ENCODE measurements around the gene PCDH8. TPM values are rescaled to one million over a fixed set of nuclear protein-coding genes. Genes with fewer than 3 reads are reported as not detected.
"Not testable (repeated sequence)": the region's sequence is repeated elsewhere in the genome, so short reads cannot be mapped to it uniquely, and the experiment has no call there.

Gene PCDH8
- total RNA-seq, 3 donors from 2014 or later: not detected

DNA sequence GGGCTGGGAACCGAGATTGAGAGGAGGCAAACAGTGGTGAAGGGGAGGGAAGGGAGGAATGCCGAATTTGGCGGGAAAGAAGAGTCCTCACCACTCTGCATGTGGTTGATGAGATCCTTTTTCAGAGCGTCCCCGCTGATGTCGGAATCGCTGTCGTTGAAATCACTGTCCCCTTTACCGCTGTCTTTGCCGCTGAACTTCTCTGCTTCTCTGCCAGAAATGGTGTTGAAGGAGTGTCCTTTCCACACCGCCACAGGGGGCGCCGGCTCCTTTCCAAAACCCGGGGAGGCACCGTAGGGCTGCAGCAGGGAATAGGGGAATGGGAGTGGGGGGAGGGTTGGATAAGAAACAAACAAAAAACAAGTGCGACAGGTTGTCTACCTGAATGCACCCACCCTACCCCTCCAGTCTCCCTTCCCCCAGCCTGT lies 3.1 kb downstream of the PCDH8 start:
- no peaks in the 10 kb centered on the region for H3K36me3 Mint-ChIP-seq (ENCODE audit: insufficient read depth)
- DNase-seq (no peak), ATAC-seq (no peak)
- H3K4me3 Mint-ChIP-seq: no peak overlapping the region
- H3K27me3 Mint-ChIP-seq (ENCODE audit: low read depth): peaks cover 59% of the 10 kb centered on the region
- H3K4me1 Mint-ChIP-seq (ENCODE audit: low read depth): peaks cover 13% of the 10 kb centered on the region
- no peaks in the 10 kb centered on the region for H3K9me3 Mint-ChIP-seq

- DNase-seq (no peak), ATAC-seq (no peak)
- peaks cover 11% of the 10 kb centered on the region for H3K4me1 Mint-ChIP-seq (ENCODE audit: low read depth)
- no peak overlapping the region for H3K4me3 Mint-ChIP-seq
- H3K36me3 Mint-ChIP-seq (ENCODE audit: insufficient read depth): no peaks in the 10 kb centered on the region
- H3K9me3 Mint-ChIP-seq: no peaks in the 10 kb centered on the region
- H3K27me3 Mint-ChIP-seq (ENCODE audit: low read depth): peaks cover 59% of the 10 kb centered on the region
These were observed 3.6 kb downstream of the PCDH8 start for GRCh38 chr13:52844836-52845235.

DNA sequence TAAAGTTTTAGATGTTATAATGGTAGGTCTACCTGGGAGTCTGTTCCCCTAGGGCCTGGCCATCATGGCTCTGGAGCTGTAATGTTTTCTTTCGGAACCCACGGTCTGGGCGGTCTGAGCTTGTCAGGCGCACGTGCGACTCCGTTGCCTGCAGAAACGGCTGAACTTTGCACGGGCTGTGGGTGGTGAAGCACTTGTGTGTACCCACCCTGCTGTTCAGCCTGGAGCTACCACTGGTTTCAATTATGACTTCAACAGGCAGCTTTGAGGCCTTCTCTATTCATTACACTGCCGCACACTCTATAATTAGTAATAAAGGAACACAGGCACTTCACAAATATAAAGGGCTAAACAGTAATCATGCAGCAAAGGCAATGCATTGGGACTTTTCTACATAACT lies 6.0 kb downstream of the PCDH8 start:
- Mint-ChIP-seq H3K27me3 (ENCODE audit: low read depth) (peaks cover 50% of the 10 kb centered on the region), H3K4me3 (no peak overlapping the region), H3K36me3 (ENCODE audit: insufficient read depth) (no peaks in the 10 kb centered on the region), H3K9me3 (no peaks in the 10 kb centered on the region), H3K4me1 (ENCODE audit: low read depth) (peaks cover 8% of the 10 kb centered on the region)
- no peak for DNase-seq
- no peak for ATAC-seq

GRCh38 chr13:52840066-52840465 lies 8.4 kb downstream of the PCDH8 start:
- Mint-ChIP-seq H3K9me3 (no peaks in the 10 kb centered on the region), H3K4me3 (no peak overlapping the region), H3K27me3 (ENCODE audit: low read depth) (peaks cover 42% of the 10 kb centered on the region), H3K36me3 (ENCODE audit: insufficient read depth) (no peaks in the 10 kb centered on the region), H3K4me1 (ENCODE audit: low read depth) (peaks cover 6% of the 10 kb centered on the region)
- ATAC-seq (no peak), DNase-seq (no peak)

DNA sequence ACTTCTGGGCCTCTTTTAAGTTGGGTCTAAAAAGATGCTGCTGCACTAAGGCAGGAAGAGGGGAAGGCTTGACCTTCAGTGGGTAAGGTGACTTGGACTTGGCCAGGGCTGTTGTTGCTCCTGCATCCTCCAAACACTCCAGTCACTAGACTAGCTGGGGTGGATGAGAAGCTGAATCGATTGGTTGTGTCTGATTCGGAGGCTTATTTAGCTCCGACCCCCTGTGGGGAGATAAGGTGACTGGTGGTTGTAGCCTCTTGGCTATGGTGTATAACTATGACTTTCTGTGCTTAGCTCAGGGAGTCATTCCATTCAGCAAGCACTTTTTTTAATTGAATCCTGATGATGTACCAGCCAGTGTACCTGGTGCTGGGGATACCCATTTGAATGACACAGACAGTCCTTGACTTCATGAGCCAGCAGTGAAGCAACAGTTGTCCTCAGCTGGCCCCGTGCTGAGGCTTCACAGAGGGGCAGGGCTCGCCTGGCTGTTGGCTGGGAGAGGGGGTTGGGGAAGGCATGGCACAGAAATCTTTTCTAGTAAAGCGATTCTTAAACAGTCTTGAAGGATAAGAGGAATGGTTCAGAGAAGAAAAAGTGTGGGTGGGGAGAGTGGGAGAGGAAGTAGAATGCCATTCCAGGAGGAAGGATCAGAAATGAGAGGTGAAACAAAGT lies 9.9 kb downstream of the PCDH8 start:
- Mint-ChIP-seq H3K4me3 (no peak overlapping the region), H3K9me3 (no peaks in the 10 kb centered on the region), H3K36me3 (ENCODE audit: insufficient read depth) (no peaks in the 10 kb centered on the region), H3K27me3 (ENCODE audit: low read depth) (peaks cover 29% of the 10 kb centered on the region), H3K4me1 (ENCODE audit: low read depth) (no peaks in the 10 kb centered on the region)
- ATAC-seq (no peak), DNase-seq (no peak)

- no peaks in the 10 kb centered on the region for H3K4me1 Mint-ChIP-seq (ENCODE audit: low read depth)
- no peak for DNase-seq
- H3K27me3 Mint-ChIP-seq (ENCODE audit: low read depth): peaks cover 22% of the 10 kb centered on the region
- H3K36me3 Mint-ChIP-seq (ENCODE audit: insufficient read depth): no peaks in the 10 kb centered on the region
- no peak for ATAC-seq
- no peak overlapping the region for H3K4me3 Mint-ChIP-seq
- H3K9me3 Mint-ChIP-seq: no peaks in the 10 kb centered on the region
These were observed 10.6 kb downstream of the PCDH8 start for GRCh38 chr13:52837850-52838249.

DNA sequence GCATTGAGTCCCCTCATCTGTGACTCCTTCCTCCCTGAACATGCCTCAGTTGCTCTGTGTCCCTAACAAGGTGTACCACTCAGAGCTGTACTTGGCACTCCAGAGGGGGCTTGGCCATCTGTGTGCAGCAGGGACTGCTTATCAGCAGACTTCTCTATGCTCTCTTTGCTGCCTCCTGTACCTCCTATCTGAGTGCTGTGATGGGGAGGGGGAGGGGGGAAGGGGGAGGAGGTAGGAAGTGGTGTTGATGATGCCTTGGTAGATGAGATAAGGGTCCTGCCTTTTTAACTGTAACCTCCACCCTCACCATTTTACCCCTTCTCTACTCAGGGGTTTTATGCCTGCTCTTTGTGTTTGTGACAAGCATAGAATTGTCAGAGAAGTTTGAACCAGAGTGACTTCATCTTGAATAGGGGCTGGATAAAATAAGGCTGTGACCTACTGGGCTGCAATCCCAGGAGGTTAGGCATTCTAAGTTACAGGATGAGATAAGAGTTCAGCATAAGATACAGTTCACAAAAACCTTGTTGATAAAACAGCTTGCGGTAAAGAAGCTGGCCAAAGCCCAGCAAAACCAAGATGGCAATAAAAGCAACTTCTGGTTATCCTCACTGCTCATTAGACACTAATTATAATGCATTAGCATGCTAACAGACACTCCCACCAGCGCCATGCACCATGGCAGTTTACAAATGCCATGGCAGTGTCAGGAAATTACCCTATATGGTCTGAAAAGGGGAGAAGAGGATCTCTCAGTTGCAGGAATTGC lies 13.2 kb downstream of the PCDH8 start:
- H3K27me3 Mint-ChIP-seq (ENCODE audit: low read depth): peaks cover 16% of the 10 kb centered on the region
- no peaks in the 10 kb centered on the region for H3K9me3 Mint-ChIP-seq
- no peaks in the 10 kb centered on the region for H3K36me3 Mint-ChIP-seq (ENCODE audit: insufficient read depth)
- DNase-seq (no peak), ATAC-seq (no peak)
- no peaks in the 10 kb centered on the region for H3K4me1 Mint-ChIP-seq (ENCODE audit: low read depth)
- H3K4me3 Mint-ChIP-seq: no peak overlapping the region

DNA sequence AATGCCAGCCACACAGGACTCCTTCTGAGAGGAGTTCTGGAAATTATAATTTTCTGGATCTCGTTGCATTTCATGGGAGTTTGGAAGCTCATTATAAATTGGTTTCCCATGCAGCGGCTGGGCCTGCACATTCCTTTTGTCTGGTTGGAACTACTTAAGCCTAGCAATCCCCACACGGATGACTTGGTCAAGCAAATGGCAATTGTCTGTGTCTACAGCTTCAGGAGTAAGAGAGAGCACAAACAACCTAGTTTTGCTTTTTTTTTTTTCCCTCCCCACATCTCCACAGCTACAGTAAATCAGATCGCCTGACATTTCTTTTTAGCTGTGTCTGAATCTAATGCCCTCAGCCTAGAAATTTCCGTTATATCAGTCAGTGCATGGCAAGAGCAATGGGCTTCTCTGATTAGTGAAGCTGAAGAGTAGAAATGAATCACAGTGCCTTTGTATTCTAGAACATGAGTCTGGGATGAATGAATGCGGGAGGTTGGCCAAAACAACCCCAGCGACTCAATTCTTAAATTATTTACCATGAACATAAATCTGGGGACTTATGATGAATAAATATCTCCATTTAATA lies 15.1 kb downstream of the PCDH8 start:
- Mint-ChIP-seq H3K4me3 (no peak overlapping the region), H3K36me3 (ENCODE audit: insufficient read depth) (no peaks in the 10 kb centered on the region), H3K9me3 (no peaks in the 10 kb centered on the region), H3K27me3 (ENCODE audit: low read depth) (peaks cover 5% of the 10 kb centered on the region), H3K4me1 (ENCODE audit: low read depth) (no peaks in the 10 kb centered on the region)
- no peak for DNase-seq
- no peak for ATAC-seq

- Mint-ChIP-seq H3K4me3 (no peak overlapping the region), H3K27me3 (ENCODE audit: low read depth) (peaks cover 4% of the 10 kb centered on the region), H3K36me3 (ENCODE audit: insufficient read depth) (no peaks in the 10 kb centered on the region), H3K9me3 (no peaks in the 10 kb centered on the region), H3K4me1 (ENCODE audit: low read depth) (no peaks in the 10 kb centered on the region)
- DNase-seq (no peak), ATAC-seq (no peak)
These were observed 16.1 kb downstream of the PCDH8 start for GRCh38 chr13:52832313-52832712.

DNA sequence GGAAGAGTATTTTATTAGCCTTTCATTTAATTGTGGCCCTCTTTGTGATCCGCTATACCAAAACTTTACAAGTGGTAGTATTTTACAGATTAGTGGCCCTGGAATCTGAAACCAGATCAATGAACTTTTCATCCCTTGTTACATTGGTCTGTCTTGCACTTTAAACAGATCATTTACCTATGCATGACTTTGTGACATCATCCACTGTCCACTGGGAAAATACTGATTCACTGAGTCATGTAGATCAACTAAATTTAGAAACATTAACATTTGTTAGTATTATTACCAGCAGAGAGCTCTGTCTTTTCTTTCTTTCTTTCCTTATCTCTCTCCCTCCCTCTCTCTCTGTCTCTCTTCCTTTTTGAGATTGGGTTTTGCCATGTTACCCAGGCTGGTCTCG lies 17.5 kb downstream of the PCDH8 start:
- Mint-ChIP-seq H3K9me3 (no peaks in the 10 kb centered on the region), H3K27me3 (ENCODE audit: low read depth) (peaks cover 4% of the 10 kb centered on the region)

DNA sequence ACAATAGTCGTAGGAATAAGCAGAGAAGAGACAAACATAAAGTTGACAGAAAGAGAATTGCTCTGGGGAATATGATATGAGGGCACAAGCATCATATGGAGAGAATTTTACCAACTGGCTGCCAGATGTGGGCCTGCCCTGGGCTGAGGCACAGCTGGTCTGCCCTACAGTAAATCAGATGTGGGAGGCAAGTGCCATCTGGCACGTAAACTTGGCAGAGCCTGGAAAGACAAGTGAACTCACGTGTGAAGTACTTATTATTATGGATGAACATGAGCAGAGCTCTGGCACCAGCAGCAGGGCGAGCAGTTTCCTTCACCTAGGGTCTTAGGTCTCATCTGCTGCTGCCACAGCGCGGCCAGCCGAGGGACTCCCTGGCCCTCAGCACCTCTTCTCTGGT lies 20.6 kb downstream of the PCDH8 start:
- DNase-seq (no peak), ATAC-seq (no peak)
- Mint-ChIP-seq H3K9me3 (no peaks in the 10 kb centered on the region), H3K36me3 (ENCODE audit: insufficient read depth) (no peaks in the 10 kb centered on the region), H3K4me3 (no peak overlapping the region), H3K27me3 (ENCODE audit: low read depth) (peaks cover 4% of the 10 kb centered on the region), H3K4me1 (ENCODE audit: low read depth) (no peaks in the 10 kb centered on the region)

More for the DNA sequence above, 17.5 kb downstream of the PCDH8 start:
- Mint-ChIP-seq H3K4me1 (ENCODE audit: low read depth) (no peaks in the 10 kb centered on the region), H3K4me3 (no peak overlapping the region), H3K36me3 (ENCODE audit: insufficient read depth) (no peaks in the 10 kb centered on the region)
- DNase-seq (no peak), ATAC-seq (no peak)

GRCh38 chr13:52817886-52818285 lies 30.6 kb downstream of the PCDH8 start:
- DNase-seq; H3K36me3 Mint-ChIP-seq (ENCODE audit: insufficient read depth); H3K4me1 Mint-ChIP-seq (ENCODE audit: low read depth); H3K27me3 Mint-ChIP-seq (ENCODE audit: low read depth); H3K9me3 Mint-ChIP-seq; H3K4me3 Mint-ChIP-seq; ATAC-seq: not testable (repeated sequence)

DNA sequence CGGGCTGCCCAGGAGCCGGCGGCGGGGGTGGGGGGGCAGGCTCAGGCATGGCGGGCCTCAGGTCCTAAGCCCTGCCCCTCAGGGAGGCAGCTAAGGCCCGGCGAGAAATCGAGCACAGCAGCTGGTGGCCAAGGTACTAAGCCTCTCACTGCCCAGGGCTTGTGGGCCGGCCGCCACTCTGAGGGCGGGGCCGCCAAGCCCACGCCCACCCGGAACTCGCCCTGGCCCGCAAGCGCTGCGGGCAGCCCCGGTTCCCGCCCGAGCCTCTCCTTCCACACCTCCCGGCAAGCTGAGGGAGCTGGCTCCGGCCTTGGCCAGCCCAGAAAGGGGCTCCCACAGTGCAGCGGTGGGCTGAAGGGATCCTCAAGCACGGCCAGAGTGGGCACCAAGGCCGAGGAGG lies 33.1 kb downstream of the PCDH8 start:
- Mint-ChIP-seq H3K27me3 (ENCODE audit: low read depth) (peaks cover 2% of the 10 kb centered on the region), H3K36me3 (ENCODE audit: insufficient read depth) (no peaks in the 10 kb centered on the region), H3K4me3 (no peak overlapping the region), H3K9me3 (no peaks in the 10 kb centered on the region), H3K4me1 (ENCODE audit: low read depth) (no peaks in the 10 kb centered on the region)
- ATAC-seq (no peak), DNase-seq (no peak)

DNA sequence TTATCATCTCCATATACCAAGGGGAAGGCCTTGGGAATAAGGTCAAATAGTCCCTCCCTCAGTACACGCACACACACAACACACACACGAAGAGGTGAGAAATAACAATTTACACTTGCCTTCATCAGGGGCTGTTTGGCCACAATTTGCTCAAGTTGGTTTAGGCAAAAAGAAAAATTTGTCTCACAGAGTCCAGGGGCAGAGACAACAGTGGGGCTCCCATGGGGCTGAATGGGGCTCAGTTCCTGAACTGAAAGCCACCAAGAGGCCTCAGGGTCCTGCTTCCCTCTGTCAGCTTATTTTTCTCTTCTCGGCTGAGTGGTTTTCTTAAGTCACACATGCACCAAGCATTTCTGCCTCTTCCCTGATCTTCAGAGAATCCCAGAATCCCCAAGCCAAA lies 35.5 kb downstream of the PCDH8 start:
- H3K27me3 Mint-ChIP-seq (ENCODE audit: low read depth): peaks cover 2% of the 10 kb centered on the region
- H3K4me3 Mint-ChIP-seq: no peak overlapping the region
- no peaks in the 10 kb centered on the region for H3K36me3 Mint-ChIP-seq (ENCODE audit: insufficient read depth)
- no peaks in the 10 kb centered on the region for H3K9me3 Mint-ChIP-seq
- DNase-seq: no peak
- no peak for ATAC-seq
- peaks cover 4% of the 10 kb centered on the region for H3K4me1 Mint-ChIP-seq (ENCODE audit: low read depth)

DNA sequence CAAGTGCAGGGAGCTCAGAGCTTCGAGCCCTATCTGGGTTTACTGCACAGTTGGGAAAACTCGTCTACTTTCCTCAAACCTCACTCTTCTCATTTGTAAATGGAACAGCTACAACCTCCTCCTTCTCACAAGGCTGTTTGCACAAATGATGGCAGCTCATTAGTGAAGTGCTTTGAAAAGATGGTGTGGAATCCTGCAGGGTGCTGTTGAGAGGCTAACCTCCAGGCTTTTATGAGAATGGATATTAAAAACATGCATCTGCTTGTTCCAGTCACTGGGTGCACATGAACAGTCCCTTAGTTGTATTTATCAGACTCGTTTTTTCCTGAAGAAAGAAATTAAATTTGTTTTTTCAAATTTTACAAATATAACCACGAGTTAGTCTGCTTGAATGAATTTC lies 36.6 kb downstream of the PCDH8 start:
- Mint-ChIP-seq H3K4me3 (no peak overlapping the region), H3K36me3 (ENCODE audit: insufficient read depth) (no peaks in the 10 kb centered on the region), H3K9me3 (no peaks in the 10 kb centered on the region), H3K27me3 (ENCODE audit: low read depth) (peaks cover 2% of the 10 kb centered on the region), H3K4me1 (ENCODE audit: low read depth) (peaks cover 4% of the 10 kb centered on the region)
- DNase-seq (no peak), ATAC-seq (no peak)
